ENCODE data around the gene CFAP46. TPM values are rescaled to one million over a fixed set of nuclear protein-coding genes. Genes with fewer than 3 reads are reported as not detected.

Gene CFAP46
- total and polyA plus RNA-seq, 10 of the 15 experiments (the other 5 are each of a cell fraction or from before 2014, with no cell fraction given) = 0.01 to 0.18 (median 0.03) TPM; not detected in 7

DNA sequence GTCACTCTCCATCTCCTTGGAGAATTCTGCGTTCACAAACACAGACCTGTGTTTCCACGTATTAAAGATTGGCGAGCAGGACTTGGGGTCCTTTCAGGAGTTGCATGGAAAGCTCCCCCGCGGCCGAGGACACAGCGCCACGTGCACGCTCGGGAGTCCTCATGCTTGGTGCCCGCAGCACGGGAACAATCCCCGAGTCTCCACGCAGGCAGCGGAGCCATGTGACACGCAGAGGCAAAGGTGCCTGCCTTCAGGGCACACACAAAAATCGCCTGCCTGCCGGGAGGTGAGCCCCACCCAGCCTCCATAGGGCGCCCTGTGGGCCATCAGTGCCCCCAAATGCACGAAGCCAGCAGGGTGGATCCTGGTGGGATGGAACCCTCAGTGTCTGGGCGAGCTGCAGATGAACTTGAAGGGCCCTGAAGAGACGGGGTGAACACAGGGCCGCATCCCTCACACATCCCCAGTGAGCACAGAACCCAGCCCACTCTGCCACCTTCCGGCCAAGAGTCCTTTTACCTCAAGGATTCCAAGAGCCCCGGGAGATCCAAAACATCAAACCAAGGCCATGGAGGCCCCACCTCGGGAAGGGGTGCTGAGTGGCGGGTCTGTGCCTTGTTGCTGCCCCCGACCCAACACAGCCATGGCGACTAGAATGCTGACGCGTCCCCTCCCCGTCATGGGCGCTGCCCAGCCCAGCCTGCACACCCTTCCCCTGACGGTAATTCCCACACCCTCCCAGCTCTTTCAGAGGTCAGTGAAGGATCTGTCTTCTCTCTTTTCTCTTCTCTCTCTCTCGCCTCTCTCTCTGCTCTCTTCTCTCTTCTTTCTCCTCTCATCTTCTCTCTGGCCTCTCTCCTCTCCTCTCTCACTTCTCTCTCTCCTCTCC, 55.9 kb downstream of the CFAP46 start:
- Histone ChIP-seq H4K20me1 (ENCODE audit: control insufficient read depth, insufficient read depth) (no peaks in the 10 kb centered on the region), H3K27ac (ENCODE audit: control insufficient read depth, insufficient read depth) (no peak overlapping the region), H3K4me1 (ENCODE audit: control insufficient read depth, insufficient read depth, low read length) (no peaks in the 10 kb centered on the region), H2AFZ (ENCODE audit: control insufficient read depth, low read depth, low read length) (no peak overlapping the region), H3K79me2 (ENCODE audit: control insufficient read depth, insufficient read depth, low read length) (no peaks in the 10 kb centered on the region), H3K36me3 (ENCODE audit: control insufficient read depth in 2 of 2, insufficient read depth in 2 of 2, low read length in 1 of 2) (no peaks in the 10 kb centered on the region), H3K27me3 (replicated peaks in 1 of 2; ENCODE audit: control insufficient read depth in 2 of 2, insufficient read depth in 2 of 2, low read length in 1 of 2) (no peaks in the 10 kb centered on the region; a peak in 1 of 4 replicates), H3K9ac (ENCODE audit: control insufficient read depth, insufficient read depth, low read length) (no peak overlapping the region), H3K9me3 (replicated peaks; ENCODE audit: control insufficient read depth, insufficient read depth, low read length) (no peaks in the 10 kb centered on the region; the same call in 2 of the 3 replicates), H3K4me3 (no peak overlapping the region), H3K4me2 (ENCODE audit: control insufficient read depth, insufficient read depth) (no peak overlapping the region)
- BruUV-seq (replicated peaks) = no TSS peak
- POLR2A ChIA-PET = no interaction called here
- ATAC-seq (no peak), DNase-seq (ENCODE audit: low read depth, low spot score) (no peak), FAIRE-seq (no peak)
- RAD21 ChIA-PET (ENCODE audit: unreplicated experiment) = no interaction called here
- in situ Hi-C loops (cut with MboI) (no loop called here), intact Hi-C loops (cut with micrococcal nuclease; ENCODE audit: unreplicated experiment) (no loop called here)
- TF ChIP-seq, protein P1, sequence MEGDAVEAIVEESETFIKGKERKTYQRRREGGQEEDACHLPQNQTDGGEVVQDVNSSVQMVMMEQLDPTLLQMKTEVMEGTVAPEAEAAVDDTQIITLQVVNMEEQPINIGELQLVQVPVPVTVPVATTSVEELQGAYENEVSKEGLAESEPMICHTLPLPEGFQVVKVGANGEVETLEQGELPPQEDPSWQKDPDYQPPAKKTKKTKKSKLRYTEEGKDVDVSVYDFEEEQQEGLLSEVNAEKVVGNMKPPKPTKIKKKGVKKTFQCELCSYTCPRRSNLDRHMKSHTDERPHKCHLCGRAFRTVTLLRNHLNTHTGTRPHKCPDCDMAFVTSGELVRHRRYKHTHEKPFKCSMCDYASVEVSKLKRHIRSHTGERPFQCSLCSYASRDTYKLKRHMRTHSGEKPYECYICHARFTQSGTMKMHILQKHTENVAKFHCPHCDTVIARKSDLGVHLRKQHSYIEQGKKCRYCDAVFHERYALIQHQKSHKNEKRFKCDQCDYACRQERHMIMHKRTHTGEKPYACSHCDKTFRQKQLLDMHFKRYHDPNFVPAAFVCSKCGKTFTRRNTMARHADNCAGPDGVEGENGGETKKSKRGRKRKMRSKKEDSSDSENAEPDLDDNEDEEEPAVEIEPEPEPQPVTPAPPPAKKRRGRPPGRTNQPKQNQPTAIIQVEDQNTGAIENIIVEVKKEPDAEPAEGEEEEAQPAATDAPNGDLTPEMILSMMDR (IDR thresholded peaks at IDR 0.05 in 2 of 3, conservative IDR thresholded peaks at IDR 0.05 in 1 of 3; ENCODE audit: control insufficient read depth in 2 of 3, extremely low read depth in 1 of 3, insufficient read depth in 1 of 3, low read depth in 3 of 3, low read length in 3 of 3) = no peak
- TF ChIP-seq EP300 (IDR thresholded peaks at IDR 0.05; ENCODE audit: borderline replicate concordance in 1 of 2, control insufficient read depth in 1 of 2, low read depth in 2 of 2, low read length in 2 of 2) (no peak), TAF1 (IDR thresholded peaks at IDR 0.05; ENCODE audit: borderline replicate concordance, low read depth, low read length) (no peak)
- TF ChIP-seq, protein P2, sequence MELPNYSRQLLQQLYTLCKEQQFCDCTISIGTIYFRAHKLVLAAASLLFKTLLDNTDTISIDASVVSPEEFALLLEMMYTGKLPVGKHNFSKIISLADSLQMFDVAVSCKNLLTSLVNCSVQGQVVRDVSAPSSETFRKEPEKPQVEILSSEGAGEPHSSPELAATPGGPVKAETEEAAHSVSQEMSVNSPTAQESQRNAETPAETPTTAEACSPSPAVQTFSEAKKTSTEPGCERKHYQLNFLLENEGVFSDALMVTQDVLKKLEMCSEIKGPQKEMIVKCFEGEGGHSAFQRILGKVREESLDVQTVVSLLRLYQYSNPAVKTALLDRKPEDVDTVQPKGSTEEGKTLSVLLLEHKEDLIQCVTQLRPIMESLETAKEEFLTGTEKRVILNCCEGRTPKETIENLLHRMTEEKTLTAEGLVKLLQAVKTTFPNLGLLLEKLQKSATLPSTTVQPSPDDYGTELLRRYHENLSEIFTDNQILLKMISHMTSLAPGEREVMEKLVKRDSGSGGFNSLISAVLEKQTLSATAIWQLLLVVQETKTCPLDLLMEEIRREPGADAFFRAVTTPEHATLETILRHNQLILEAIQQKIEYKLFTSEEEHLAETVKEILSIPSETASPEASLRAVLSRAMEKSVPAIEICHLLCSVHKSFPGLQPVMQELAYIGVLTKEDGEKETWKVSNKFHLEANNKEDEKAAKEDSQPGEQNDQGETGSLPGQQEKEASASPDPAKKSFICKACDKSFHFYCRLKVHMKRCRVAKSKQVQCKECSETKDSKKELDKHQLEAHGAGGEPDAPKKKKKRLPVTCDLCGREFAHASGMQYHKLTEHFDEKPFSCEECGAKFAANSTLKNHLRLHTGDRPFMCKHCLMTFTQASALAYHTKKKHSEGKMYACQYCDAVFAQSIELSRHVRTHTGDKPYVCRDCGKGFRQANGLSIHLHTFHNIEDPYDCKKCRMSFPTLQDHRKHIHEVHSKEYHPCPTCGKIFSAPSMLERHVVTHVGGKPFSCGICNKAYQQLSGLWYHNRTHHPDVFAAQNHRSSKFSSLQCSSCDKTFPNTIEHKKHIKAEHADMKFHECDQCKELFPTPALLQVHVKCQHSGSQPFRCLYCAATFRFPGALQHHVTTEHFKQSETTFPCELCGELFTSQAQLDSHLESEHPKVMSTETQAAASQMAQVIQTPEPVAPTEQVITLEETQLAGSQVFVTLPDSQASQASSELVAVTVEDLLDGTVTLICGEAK (IDR thresholded peaks at IDR 0.05; ENCODE audit: borderline replicate concordance) = no peak
- SMC1A ChIA-PET (ENCODE audit: uncharacterized antibody, unreplicated experiment) = no interaction called here
- CTCF ChIA-PET = no interaction called here
- WGBS (ENCODE audit: insufficient coverage, insufficient replicate concordance, low lambda C conversion rate, missing lambda C conversion rate) = 63% methylated on average over 31 of the region's 35 CpGs
